Right renal pelvis (tissue), 4 donors: ENCODE data around the gene TUBA4B. TPM values are rescaled to one million over a fixed set of nuclear protein-coding genes. Genes with fewer than 3 reads are reported as not detected.
"Not testable (repeated sequence)": the region's sequence is repeated elsewhere in the genome, so short reads cannot be mapped to it uniquely, and the experiment has no call there.

Experiments used
- DNase-seq, 4 donors: peaks; one replicate each; pipeline ENCODE4 v3.0.0-alpha.2; 2013; ENCODE audit warnings: low read depth in 4 of 4, low spot score in 3 of 4, missing footprints in 1 of 4
- polyA plus RNA-seq, 4 donors: library from polyadenylated mRNA; unstranded; fragments of 120-200 nt; gene quantifications; one replicate each; pipeline ENCODE4 v1.2.1, GENCODE V29; 2013; ENCODE audit not compliant: insufficient read length in 4 of 4

TUBA4B gene
- polyA plus RNA-seq, 4 donors = 0.87 to 0.97 (median 0.92) TPM

GRCh38 chr2:219309278-219309677 is 56.2 kb downstream of the TUBA4B start, which contains the start of gene PTPRN:
TSS of gene PTPRN (minus strand) at chr2:219309401. CDS start at chr2:219309332, 69 bp downstream.
- no peak for DNase-seq

DNA sequence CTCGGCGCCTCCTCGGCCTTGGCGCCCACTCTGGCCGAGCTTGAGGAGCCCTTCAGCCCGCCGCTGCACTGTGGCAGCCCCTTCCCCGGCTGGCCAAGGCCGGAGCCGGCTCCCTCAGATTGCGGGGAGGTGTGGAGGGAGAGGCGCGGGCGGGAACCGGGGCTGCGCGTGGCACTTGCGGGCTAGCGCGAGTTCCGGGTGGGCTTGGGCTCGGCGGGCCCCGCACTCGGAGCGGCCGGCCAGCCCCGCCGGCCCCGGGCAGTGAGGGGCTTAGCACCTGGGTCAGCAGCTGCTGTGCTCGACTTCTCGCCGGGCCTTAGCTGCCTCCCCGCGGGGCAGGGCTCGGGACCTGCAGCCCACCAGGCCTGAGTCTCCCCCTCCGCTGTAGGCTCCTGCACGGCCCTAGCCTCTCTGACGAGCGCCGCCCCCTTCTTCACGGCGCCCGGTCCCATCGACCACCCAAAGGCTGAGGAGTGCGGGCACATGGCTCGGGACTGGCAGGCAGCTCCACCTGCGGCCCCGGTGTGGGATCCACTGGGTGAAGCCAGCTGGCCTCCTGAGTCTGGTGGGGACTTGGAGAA is 59.7 kb downstream of the TUBA4B start:
- DNase-seq = not testable (repeated sequence)

DNA sequence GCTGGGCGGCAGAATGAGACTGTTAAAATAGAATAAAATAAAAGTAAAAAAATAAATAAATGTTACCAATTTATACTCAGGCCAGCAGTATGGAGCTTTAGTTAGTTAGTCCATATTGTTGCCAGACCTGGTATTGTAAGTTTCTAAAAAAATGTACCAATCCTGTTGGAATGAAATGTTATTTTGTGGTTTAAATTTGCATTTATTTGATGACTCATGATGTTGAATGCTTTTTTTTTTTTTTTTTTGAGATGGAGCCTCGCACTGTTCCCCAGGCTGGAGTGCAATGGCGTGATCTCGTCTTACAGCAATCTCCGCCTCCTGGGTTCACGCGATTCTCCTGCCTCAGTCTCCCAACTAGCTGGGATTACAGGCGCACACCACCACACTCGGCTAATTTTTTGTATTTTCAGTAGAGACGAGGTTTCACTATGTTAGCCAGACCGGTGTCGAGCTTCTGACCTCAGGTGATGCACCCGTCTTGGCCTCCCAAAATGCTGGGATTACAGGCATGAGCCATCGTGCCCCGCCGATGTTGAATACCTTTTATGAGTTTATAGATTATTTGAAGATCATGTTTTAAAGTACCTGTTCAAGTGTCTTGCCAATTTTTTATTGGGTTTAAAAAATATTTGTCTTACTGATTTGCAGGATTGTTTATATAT is 61.9 kb downstream of the TUBA4B start:
- no peak for DNase-seq

Other genes starting within 250 kb of the TUBA4B start
- under 1 TPM; 0.19 to 0.41 (median 0.25) TPM for gene CFAP65, start 211.7 kb upstream of the TUBA4B start, polyA plus RNA-seq
- 1 to 10 TPM; 1.5 to 2.5 (median 1.8) TPM for gene IHH, start 192.3 kb upstream of the TUBA4B start, polyA plus RNA-seq
- gene NHEJ1, start 92.4 kb upstream of the TUBA4B start, polyA plus RNA-seq = 10 to 100 TPM; 18.8 to 21.3 (median 20.1) TPM
- 10 to 100 TPM; 14.8 to 23.3 (median 18.8) TPM for gene SLC23A3, start 83.2 kb upstream of the TUBA4B start, polyA plus RNA-seq
- 10 to 100 TPM; 66.2 to 75.3 (median 70.5) TPM for gene CNPPD1, start 76.3 kb upstream of the TUBA4B start, polyA plus RNA-seq
- 100 to 1,000 TPM; 110 to 129 (median 121) TPM for gene RETREG2, start 75.0 kb upstream of the TUBA4B start, polyA plus RNA-seq
- gene ZFAND2B, start 46.5 kb upstream of the TUBA4B start, polyA plus RNA-seq = 10 to 100 TPM; 40.5 to 46.5 (median 43.2) TPM
- 10 to 100 TPM; 32.4 to 40.3 (median 36.8) TPM for gene ABCB6, start 34.3 kb upstream of the TUBA4B start, polyA plus RNA-seq
- 10 to 100 TPM; 43.5 to 49.3 (median 45.6) TPM for gene ATG9A, start 23.6 kb upstream of the TUBA4B start, polyA plus RNA-seq
- gene ANKZF1, start 23.4 kb upstream of the TUBA4B start, polyA plus RNA-seq = 10 to 100 TPM; 40.5 to 59.2 (median 50.4) TPM
- 10 to 100 TPM; 21.3 to 28.2 (median 24.2) TPM for gene GLB1L, start 7.8 kb upstream of the TUBA4B start, polyA plus RNA-seq
- gene STK16, start 7.8 kb upstream of the TUBA4B start, polyA plus RNA-seq = 10 to 100 TPM; 36.3 to 41.8 (median 37.8) TPM
- 10 to 100 TPM; 34.0 to 60.1 (median 37.1) TPM for gene TUBA4A, start 675 bp downstream of the TUBA4B start, polyA plus RNA-seq
- 10 to 100 TPM; 73.3 to 89.5 (median 76.2) TPM for gene DNAJB2, start 26.1 kb downstream of the TUBA4B start, polyA plus RNA-seq
- under 1 TPM in 2 of 4 donors, not detected in 2; 0.31 to 0.56 TPM for gene PTPRN, start 56.2 kb downstream of the TUBA4B start, polyA plus RNA-seq
- gene RESP18, start 79.5 kb downstream of the TUBA4B start, polyA plus RNA-seq = not detected
- gene DNPEP, start 134.7 kb downstream of the TUBA4B start, polyA plus RNA-seq = 10 to 100 TPM; 54.2 to 67.5 (median 58.2) TPM
- 1 to 10 TPM; 5.9 to 6.8 (median 6.6) TPM for gene DES, start 165.1 kb downstream of the TUBA4B start, polyA plus RNA-seq
- 10 to 100 TPM; 10.3 to 15.2 (median 13.3) TPM for gene SPEG, start 181.6 kb downstream of the TUBA4B start, polyA plus RNA-seq
- gene GMPPA, start 245.6 kb downstream of the TUBA4B start, polyA plus RNA-seq = 10 to 100 TPM; 35.0 to 42.9 (median 36.4) TPM